Measurements from ENCODE around the gene LAGE3. TPM values are rescaled to one million over a fixed set of nuclear protein-coding genes. Genes with fewer than 3 reads are reported as not detected.

LAGE3 gene
- total and polyA plus RNA-seq, 2 experiments from 2014 or later: 42.9 to 49.2 TPM

DNA sequence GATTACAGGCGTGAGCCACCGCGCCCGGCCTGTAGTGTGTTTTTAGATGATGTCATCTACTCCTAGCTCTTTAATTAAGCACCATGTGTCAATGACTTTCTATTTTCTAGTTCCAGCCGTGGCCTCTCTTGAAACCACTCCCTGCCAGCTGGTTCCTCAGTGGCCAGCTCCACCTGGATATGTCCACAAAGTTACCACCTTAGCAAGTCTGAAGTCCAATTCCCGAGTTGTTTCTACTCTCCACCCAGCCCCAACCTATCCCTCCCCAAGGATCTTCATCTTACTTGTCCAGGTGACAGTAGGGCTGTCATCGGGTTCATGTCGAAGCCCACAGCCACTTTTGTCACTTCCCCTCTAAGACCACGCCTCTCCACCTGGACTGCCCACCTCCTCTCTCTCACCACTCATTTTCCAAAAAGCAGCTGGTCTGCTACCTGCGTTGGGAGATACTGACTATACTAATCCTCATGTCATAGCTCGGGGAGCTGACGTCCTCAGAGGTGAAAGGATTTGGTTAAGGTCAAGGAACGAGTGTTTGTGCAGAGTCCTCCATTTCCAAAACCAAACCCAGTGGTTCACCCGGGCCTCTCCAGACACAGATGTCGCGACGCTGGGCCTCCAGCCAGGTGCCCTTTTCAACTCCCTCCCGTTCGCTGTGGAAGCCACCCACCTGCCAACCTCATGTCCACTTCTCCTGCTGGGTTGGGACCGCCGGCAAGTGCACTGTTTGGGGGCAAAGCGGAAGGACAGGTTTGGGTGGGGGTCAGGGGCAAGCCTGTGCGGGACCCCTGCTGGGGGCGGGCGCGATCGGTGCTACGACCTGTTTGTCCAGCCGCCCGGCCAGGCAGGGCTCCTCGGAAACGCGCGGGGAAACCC lies 36.2 kb upstream of the LAGE3 start:
- H3K9me2 ChIP-seq (ENCODE audit: insufficient read depth): no peaks in the 10 kb centered on the region
- H3K27ac ChIP-seq: peak overlapping the region; percentile 72
- peaks cover 15% of the 10 kb centered on the region for H3K79me2 ChIP-seq (ENCODE audit: insufficient read depth)
- H3K9ac ChIP-seq: peak overlapping the region; percentile 89
- peak overlapping the region; percentile 60 for H2AFZ ChIP-seq
- no peaks in the 10 kb centered on the region for H3K27me3 ChIP-seq (replicated peaks; ENCODE audit: insufficient read depth)
- H3K4me3 ChIP-seq: peak overlapping the region; percentile 74
- H3K36me3 ChIP-seq (ENCODE audit: low read depth): no peaks in the 10 kb centered on the region
- in situ Hi-C loops (cut with MboI): no loop called here
- H3K4me2 ChIP-seq (ENCODE audit: unreplicated experiment): peak overlapping the region; percentile 80
- no peaks in the 10 kb centered on the region for H3K9me3 ChIP-seq (ENCODE audit: low read depth)
- WGBS, 2 experiments (ENCODE audit: low coverage in 1 of 2, low lambda C conversion rate in 2 of 2, missing lambda C conversion rate in 2 of 2): 22 to 38% methylated on average over 17 to 19 of the region's 34 CpGs
- no peaks in the 10 kb centered on the region for H3K4me1 ChIP-seq (ENCODE audit: insufficient read depth)
- H3F3A ChIP-seq (ENCODE audit: insufficient read depth): no peaks in the 10 kb centered on the region; the same call in 1 of the 2 replicates
- H4K20me1 ChIP-seq (ENCODE audit: insufficient read depth): no peaks in the 10 kb centered on the region
- peak; percentile 29 for DNase-seq
- TF ChIP-seq EZH2 (IDR thresholded peaks at IDR 0.05; ENCODE audit: insufficient read depth, poor library complexity, severe bottlenecking): no peak
- no peak for TF ChIP-seq EZH2phosphoT487 (IDR thresholded peaks at IDR 0.05; ENCODE audit: insufficient read depth, low read depth)

GRCh38 chrX:154513716-154514115 lies 34.6 kb upstream of the LAGE3 start:
- Histone ChIP-seq H3K9me3 (ENCODE audit: low read depth) (no peaks in the 10 kb centered on the region), H2AFZ (no peak overlapping the region), H3K4me1 (ENCODE audit: insufficient read depth) (no peaks in the 10 kb centered on the region), H3K27ac (no peak overlapping the region), H3K36me3 (ENCODE audit: low read depth) (no peaks in the 10 kb centered on the region), H3K9me2 (ENCODE audit: insufficient read depth) (no peaks in the 10 kb centered on the region), H3K79me2 (ENCODE audit: insufficient read depth) (peaks cover 15% of the 10 kb centered on the region), H3K4me2 (ENCODE audit: unreplicated experiment) (no peak overlapping the region), H3K27me3 (replicated peaks; ENCODE audit: insufficient read depth) (no peaks in the 10 kb centered on the region), H3K9ac (no peak overlapping the region), H3K4me3 (no peak overlapping the region), H3F3A (ENCODE audit: insufficient read depth) (no peaks in the 10 kb centered on the region; the same call in 1 of the 2 replicates), H4K20me1 (ENCODE audit: insufficient read depth) (no peaks in the 10 kb centered on the region)
- WGBS, 2 experiments (ENCODE audit: low coverage in 1 of 2, low lambda C conversion rate in 2 of 2, missing lambda C conversion rate in 2 of 2): 65 to 67% methylated on average over 2 of the region's 2 CpGs
- TF ChIP-seq EZH2phosphoT487 (IDR thresholded peaks at IDR 0.05; ENCODE audit: insufficient read depth, low read depth): no peak
- no peak for TF ChIP-seq EZH2 (IDR thresholded peaks at IDR 0.05; ENCODE audit: insufficient read depth, poor library complexity, severe bottlenecking)
- in situ Hi-C loops (cut with MboI): no loop called here
- DNase-seq: no peak

GRCh38 chrX:154512879-154513553 lies 33.9 kb upstream of the LAGE3 start:
- peaks cover 15% of the 10 kb centered on the region for H3K79me2 ChIP-seq (ENCODE audit: insufficient read depth)
- H3K36me3 ChIP-seq (ENCODE audit: low read depth): no peaks in the 10 kb centered on the region
- no peaks in the 10 kb centered on the region for H3K9me3 ChIP-seq (ENCODE audit: low read depth)
- H3K27me3 ChIP-seq (replicated peaks; ENCODE audit: insufficient read depth): no peaks in the 10 kb centered on the region
- no peaks in the 10 kb centered on the region for H3K9me2 ChIP-seq (ENCODE audit: insufficient read depth)
- no peak overlapping the region for H3K4me3 ChIP-seq
- no peak overlapping the region for H3K27ac ChIP-seq
- H3K4me2 ChIP-seq (ENCODE audit: unreplicated experiment): no peak overlapping the region
- H3K4me1 ChIP-seq (ENCODE audit: insufficient read depth): no peaks in the 10 kb centered on the region
- H3K9ac ChIP-seq: no peak overlapping the region
- no peaks in the 10 kb centered on the region for H4K20me1 ChIP-seq (ENCODE audit: insufficient read depth)
- no peaks in the 10 kb centered on the region; the same call in 1 of the 2 replicates for H3F3A ChIP-seq (ENCODE audit: insufficient read depth)
- DNase-seq: no peak
- in situ Hi-C loops (cut with MboI): no loop called here
- no peak for TF ChIP-seq EZH2phosphoT487 (IDR thresholded peaks at IDR 0.05; ENCODE audit: insufficient read depth, low read depth)
- no peak for TF ChIP-seq EZH2 (IDR thresholded peaks at IDR 0.05; ENCODE audit: insufficient read depth, poor library complexity, severe bottlenecking)
- no peak overlapping the region for H2AFZ ChIP-seq
- WGBS, 2 experiments (ENCODE audit: low coverage in 1 of 2, low lambda C conversion rate in 2 of 2, missing lambda C conversion rate in 2 of 2): 99 to 100% methylated on average over 8 to 12 of the region's 16 CpGs

DNA sequence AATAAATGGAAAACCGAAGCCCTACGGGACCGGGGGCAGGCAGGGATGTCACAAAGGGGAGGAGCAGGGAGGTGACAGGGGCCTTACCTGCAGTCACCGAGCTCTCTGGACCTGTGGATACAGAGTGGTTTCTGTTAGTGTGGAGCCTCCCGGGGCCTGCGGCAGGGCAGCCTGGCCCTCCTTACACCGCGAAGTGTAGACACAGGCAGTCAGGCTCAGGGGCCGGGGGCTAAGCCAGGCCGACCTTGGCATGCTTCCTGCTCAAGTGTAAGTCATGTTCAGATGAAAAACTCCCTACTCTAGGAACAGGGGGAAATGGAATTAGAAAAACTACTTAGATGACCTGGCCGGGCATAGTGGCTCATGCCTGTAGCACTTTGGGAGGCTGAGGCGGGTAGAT lies 32.7 kb upstream of the LAGE3 start:
- in situ Hi-C loops (cut with MboI): no loop called here
- H3K27ac ChIP-seq: no peak overlapping the region
- no peaks in the 10 kb centered on the region for H4K20me1 ChIP-seq (ENCODE audit: insufficient read depth)
- no peaks in the 10 kb centered on the region for H3K27me3 ChIP-seq (replicated peaks; ENCODE audit: insufficient read depth)
- no peak overlapping the region for H3K4me2 ChIP-seq (ENCODE audit: unreplicated experiment)
- no peak for DNase-seq
- H3K4me3 ChIP-seq: no peak overlapping the region
- H3F3A ChIP-seq (ENCODE audit: insufficient read depth): no peaks in the 10 kb centered on the region; the same call in 1 of the 2 replicates
- no peaks in the 10 kb centered on the region for H3K36me3 ChIP-seq (ENCODE audit: low read depth)
- TF ChIP-seq EZH2 (IDR thresholded peaks at IDR 0.05; ENCODE audit: insufficient read depth, poor library complexity, severe bottlenecking): no peak
- no peak for TF ChIP-seq EZH2phosphoT487 (IDR thresholded peaks at IDR 0.05; ENCODE audit: insufficient read depth, low read depth)
- WGBS, 2 experiments (ENCODE audit: low coverage in 1 of 2, low lambda C conversion rate in 2 of 2, missing lambda C conversion rate in 2 of 2): 81 to 87% methylated on average over 3 to 10 of the region's 12 CpGs
- H3K79me2 ChIP-seq (ENCODE audit: insufficient read depth): peaks cover 15% of the 10 kb centered on the region
- H3K9me2 ChIP-seq (ENCODE audit: insufficient read depth): no peaks in the 10 kb centered on the region
- no peaks in the 10 kb centered on the region for H3K9me3 ChIP-seq (ENCODE audit: low read depth)
- H3K9ac ChIP-seq: no peak overlapping the region
- H2AFZ ChIP-seq: no peak overlapping the region
- H3K4me1 ChIP-seq (ENCODE audit: insufficient read depth): no peaks in the 10 kb centered on the region

All from GM23248 (cell line).